ENCODE results near the gene CEP57L1.
"Not testable (repeated sequence)": the region's sequence is repeated elsewhere in the genome, so short reads cannot be mapped to it uniquely, and the experiment has no call there.

The CEP57L1 gene

DNA sequence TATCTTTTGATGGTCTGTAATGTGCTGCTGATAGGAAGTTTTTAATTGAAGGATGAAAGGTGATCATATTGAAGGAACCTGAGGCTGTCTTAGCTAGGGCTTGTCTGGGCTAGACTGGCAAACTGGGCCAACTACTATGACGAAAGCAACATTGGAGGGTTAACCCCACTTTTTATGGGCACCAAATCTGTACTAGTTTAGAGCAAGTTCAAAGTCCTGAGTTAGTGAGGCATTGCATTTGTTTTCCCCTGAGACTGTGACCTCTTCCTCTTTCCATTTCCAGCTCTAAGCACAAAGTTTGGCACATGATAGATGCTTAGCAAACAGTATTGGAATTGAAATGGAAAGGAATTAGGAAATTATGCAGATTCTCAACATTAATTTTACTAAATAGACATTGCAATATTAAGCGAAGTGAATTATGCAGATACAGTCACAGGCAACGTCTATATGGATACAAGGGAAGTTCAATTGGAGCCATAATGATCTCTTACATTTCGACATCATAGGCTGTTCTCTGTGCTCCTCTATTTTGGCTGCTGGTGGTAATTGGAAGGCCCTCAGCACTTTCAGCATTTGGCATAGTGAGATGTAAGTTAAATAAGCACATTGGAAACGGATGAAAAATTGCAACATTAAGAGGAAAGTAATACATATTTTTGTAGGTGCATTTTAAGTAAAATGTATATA lies 22.2 kb downstream of the CEP57L1 start:
- DNase-seq: peak; percentile 43

DNA sequence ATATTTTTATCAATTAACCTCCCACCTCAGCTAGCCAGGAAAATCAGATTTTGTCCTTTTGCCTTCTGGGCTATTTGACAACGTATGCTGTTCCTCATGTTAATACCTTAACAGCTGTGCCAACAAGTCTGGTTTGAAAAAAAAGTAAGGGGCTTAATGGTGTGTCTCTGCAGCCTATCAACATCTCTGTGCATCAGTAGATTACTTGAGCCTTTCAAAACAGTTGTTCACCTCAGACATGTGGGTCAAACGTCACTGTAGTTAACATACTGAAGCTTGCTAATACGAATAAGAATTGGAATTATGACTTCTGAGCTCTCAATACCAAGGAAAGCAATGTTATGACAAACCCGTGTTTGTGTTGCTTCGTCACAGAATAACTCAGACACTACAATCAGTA lies 23.0 kb downstream of the CEP57L1 start:
- no peak for DNase-seq

DNA sequence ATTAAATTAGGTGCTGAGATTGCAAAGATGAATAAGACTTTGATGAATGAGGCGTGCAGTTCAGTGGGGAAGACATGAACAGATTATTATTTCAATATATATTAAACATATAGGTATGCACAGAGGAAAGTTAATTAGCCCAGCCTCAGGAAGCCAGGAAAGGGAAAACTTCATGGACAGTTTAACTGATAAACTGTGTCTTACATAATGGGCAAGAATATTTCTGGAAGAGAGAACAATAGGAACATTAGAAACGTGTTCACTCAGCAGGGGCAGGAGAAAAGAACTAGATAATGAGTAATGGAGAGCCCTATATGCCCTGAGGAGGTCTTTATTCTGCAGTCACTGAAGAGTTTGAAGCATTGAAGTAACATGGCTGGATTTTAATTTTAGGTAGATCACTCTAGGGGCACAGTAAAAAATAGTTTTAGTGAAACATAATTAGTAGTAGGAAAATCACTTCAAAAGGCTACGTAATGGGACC lies 23.6 kb downstream of the CEP57L1 start:
- no peak for DNase-seq

DNA sequence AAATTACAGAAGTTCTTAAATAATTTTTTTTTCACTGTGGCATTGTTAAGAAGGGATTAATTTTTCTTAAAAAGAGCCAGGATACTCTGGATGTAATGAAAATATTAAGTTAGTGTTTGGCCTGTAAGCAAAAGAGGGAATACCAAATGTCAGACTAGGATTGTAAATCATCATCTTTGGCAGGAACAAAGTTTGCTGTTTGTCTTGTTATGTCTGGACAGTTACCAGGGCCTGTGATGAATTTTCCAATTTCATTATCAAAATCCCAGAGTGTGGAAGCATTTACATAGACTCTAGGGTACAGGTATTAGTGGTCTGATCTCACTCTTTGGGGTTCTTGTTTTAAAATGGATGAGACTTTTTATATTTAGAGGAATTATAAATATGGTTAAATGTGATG lies 26.1 kb downstream of the CEP57L1 start:
- no peak for DNase-seq

DNA sequence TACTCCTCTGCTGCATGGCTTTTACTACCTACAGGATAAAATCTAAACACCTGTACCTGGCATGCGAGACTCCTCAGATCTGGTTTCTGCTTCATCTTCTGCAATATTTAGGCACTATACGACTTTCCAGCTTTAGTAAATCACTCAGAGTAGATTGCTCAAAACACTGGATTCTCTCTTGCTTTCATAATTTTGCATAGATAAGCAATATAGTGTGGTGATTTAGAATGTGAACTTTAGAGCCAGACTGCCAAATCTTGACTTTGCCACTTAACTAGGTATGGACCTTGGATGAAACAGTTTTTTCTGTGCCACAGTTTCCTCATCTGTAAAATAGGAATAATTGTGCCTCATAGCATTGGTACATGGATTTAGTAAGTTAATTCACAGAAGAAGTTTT lies 28.9 kb downstream of the CEP57L1 start:
- DNase-seq: no peak

DNA sequence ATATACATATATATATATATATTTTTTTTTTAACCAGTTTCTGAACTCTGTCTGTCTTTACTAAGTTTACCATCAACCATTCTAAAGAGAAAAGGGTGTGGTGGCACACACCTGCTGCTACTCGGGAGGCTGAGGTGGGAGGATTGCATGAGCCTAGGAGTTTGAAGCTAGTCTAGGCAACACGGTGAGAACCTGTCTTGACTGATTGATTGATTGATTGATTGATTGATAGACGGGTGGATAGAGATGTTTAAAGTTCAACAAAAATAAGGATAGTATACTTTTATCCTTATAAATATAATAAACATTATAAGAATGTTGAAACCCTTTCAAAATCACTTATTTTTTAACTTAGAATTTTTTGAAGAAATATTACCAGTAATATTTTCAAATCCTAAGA lies 30.2 kb downstream of the CEP57L1 start:
- no peak for DNase-seq

DNA sequence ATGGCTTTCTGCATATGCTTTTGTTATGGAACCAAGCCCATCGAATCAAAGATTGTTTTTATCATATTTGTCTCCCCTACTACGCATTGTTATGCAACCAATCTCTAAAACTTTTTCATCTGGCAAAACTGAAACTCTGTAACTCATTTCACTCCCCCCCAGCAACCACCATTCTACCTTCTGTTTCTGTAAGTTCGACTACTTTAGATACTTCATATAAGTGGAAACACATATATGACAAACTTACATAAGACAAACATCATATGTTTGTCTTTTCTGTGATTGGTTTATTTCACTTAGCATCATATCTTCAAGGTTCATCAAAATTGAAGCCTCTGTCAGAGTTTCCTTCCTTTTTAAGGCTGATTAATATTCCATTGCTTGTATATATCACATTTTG lies 34.8 kb downstream of the CEP57L1 start:
- DNase-seq: no peak

DNA sequence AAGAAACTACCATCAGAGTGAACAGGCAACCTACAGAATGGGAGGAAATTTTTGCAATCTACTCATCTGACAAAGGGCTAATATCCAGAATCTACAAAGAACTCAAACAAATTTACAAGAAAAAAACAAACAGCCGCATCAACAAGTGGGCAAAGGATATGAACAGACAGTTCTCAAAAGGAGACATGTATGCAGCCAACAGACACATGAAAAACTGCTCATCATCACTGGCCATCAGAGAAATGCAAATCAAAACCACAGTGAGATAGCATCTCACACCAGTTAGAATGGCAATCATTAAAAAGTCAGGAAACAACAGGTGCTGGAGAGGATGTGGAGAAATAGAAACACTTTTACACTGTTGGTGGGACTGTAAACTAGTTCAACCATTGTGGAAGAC lies 40.3 kb downstream of the CEP57L1 start:
- DNase-seq: not testable (repeated sequence)

DNA sequence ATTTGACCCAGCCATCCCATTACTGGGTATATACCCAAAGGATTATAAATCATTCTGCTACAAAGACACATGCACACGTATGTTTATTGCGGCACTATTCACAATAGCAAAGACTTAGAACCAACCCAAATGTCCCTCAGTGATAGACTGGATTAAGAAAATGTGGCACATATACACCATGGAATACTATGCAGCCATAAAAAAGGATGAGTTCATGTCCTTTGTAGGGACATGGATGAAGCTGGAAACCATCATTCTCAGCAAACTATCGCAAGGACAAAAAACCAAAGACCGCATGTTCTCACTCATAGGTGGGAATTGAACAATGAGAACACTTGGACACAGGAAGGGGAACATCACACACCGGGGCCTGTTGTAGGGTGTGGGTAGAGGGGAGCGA lies 40.7 kb downstream of the CEP57L1 start:
- DNase-seq: not testable (repeated sequence)

DNA sequence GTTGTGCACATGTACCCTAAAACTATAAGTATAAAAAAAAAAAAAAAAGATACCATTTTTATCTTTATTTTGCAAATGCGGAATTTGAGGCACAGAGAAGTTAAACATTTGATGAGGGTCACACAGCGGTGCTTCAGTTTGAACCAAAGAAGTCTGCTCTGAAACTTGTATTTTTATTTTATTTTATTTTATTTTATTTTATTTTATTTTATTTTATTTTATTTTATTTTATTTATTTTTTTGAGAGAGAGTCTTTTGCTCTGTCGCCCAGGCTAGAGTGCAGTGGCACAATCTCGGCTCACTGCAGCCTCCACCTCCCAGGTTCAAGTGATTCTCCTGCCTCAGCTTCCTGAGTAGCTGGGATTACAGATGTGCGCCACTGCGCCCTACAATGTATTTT lies 41.2 kb downstream of the CEP57L1 start:
- not testable (repeated sequence) for DNase-seq

DNA sequence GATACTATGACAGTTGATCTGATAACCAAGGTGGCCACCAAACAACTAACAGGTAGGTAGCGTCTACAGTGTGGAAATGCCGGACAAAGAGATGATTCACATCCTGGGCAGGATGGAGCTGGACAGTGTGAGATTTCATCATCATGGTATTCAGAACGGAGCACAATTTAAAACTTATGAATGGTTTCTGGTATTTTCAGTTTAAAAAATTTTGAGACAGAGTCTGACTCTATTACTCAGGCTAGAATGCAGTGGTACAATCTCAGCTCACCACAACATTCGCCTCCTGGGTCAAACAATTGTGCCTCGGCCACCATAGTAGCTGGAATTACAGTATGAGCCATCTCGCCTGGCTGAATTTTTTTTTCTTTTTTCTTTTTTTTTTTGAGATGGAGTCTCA lies 43.8 kb downstream of the CEP57L1 start:
- no peak for DNase-seq

DNA sequence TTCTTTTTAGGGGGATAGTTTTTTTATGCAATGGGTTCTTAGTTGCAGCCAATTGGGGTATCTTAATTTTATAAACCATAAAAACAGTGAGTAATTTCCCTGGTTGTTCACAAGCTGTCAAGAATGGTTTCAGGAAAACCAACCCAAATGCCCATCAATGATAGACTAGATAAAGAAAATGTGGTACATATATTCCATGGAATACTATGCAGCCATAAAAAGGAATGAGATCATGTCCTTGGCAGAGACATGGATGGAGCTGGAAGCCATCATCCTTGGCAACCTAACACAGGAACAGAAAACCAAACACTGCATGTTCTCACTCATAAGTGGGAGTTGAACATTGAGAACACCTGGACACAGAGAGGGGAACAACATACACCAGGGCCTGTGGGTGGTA lies 46.8 kb downstream of the CEP57L1 start:
- DNase-seq: not testable (repeated sequence)

DNA sequence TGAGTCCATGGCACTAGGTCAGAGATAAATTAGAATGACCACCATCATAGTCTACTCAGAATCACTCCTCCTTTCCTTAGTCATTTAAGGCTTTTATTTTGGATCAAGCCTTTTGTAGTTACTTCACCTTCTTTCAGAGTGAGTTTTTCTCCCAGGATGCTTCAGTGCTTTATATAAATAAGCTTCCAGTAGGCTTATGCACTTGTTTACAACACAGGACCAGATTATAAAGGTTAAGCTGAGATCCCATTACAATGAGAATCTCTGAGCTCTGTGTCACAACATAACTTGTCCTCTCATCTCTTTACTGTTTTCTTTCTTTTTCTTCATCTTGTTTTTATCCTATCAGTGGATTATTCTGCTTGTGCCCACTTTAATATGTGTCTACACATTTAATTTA lies 47.9 kb downstream of the CEP57L1 start:
- no peak for DNase-seq

DNA sequence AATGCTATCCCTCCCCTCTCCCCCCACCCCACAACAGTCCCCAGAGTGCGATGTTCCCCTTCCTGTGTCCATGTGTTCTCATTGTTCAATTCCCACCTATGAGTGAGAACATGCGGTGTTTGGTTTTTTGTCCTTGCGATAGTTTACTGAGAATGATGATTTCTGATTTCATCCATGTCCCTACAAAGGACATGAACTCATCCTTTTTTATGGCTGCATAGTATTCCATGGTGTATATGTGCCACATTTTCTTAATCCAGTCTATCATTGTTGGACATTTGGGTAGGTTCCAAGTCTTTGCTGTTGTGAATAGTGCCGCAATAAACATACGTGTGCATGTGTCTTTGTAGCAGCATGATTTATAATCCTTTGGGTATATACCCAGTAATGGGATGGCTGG lies 52.9 kb downstream of the CEP57L1 start:
- DNase-seq: not testable (repeated sequence)

DNA sequence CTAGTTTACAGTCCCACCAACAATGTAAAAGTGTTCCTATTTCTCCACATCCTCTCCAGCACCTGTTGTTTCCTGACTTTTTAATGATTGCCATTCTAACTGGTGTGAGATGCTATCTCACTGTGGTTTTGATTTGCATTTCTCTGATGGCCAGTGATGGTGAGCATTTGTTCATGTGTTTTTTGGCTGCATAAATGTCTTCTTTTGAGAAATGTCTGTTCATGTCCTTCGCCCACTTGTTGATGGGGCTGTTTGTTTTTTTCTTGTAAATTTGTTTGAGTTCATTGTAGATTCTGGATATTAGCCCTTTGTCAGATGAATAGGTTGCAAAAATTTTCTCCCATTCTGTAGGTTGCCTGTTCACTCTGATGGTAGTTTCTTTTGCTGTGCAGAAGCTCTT lies 53.4 kb downstream of the CEP57L1 start:
- DNase-seq: not testable (repeated sequence)

DNA sequence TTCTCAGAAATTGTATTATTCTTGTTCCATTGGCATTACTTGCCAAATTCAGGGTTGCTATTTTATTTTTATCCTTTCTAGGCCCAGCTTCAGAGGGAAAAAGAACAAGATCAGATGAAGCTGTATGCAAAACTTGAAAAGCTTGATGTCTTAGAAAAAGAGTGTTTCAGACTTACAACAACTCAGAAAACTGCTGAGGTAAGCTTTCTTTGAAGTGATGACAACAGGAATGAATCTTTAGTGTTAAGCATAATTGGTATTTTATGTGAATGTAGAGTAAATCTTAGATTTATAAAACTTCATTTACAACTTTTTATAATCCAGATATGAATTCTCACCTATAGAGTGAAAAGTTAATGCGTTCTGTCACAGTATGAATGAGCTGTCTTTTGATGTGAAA lies 58.4 kb downstream of the CEP57L1 start:
- DNase-seq: no peak

DNA sequence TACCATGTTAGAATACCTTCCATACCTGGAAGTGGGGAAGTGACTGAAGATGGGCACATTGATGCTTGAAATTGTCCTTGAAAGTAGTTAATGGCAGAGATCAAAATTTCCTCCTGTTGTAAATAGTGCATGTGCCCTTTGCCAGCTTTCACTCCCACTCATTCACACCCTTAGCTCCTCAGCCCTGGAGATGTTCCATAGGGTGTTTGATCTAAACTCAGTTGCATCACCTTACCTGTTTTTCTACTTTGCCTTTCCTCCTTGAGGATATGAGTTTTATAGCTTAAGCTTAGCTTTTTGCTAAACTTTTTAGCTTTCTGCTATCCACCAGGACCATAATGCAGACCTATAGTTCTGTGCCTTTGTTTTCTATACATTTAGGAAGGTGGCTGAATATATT lies 69.0 kb downstream of the CEP57L1 start:
- DNase-seq: no peak

DNA sequence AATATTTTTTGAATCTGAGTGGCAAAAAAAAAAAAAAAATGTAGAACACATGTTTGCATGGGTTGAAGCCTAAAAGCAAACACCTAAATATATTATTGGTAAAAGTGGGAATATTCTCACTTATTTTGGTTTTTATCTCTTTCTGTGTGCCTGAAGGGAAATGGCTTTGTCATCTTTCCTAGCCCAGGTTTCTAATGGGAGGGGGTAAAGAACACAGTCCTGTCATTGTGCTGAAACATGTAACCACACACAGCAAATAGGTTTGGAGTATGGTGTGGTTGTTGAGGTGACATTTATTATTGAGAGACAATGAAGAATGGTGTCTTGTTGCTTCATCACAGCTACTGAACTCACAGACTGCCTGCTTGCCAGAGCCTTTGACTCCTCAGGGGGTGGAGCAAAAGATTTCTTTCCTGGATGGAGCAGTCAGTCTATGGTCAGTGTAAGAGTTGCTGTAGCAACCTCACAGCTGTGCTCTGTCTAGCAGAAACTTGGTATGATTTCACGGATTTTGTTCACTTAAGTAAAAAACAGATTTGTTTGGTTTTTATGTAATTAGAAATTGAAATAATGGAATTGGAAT lies 70.2 kb downstream of the CEP57L1 start:
- no peak for DNase-seq

DNA sequence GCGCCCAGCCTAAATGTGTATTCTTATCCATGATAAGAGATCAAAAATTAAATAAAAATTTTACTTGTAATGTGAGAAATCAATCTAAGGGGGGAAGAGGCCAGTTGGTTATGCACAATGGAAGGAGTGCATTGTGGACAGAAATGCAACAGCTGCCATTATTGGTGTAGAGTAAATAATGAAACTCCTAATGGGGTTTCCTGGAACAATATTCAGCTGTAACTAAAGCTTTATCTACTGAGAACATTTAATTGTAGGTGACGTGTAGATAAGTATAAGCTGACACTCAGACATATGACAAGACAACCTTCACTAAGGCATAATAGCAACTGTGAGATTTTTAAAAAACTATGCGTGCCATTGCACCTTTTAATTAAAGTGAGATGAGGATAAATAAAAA lies 71.4 kb downstream of the CEP57L1 start:
- no peak for DNase-seq

DNA sequence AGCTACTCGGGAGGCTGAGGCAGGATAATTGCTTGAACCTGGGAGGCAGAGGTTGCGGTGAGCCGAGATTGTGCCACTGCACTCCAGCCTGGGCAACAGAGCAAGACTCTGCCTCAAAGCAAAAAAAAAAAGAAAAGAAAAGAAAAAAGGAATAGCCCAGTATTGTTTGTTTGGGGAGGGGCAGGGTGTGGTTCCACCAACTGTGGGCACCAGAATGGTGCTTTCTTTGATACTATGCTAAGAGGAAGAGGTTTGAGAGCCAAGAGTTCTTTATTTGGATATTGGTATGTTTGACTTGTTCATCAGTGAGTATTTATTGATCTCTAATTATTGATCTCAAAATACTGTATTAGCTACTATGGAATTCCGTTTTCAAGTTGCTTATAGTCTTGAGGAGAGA lies 72.3 kb downstream of the CEP57L1 start:
- no peak for DNase-seq

DNA sequence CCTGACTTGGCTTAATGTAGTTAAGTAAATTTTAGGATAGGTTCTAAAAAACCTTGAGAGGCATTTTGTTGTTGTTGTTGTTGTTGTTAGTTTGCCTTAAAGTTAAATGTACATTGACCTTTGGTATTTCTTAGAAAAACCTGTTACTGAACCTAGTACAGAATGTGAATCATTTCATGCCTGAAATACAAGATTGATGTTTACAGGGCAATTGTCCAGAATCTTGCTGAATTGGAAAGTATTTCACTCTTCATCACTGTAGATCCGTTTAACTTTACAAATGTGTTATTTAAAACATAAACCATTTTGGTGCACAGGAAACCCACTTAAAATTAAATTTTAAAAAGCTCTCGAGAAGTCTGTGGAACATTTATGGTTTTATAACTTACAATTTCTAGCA lies 75.0 kb downstream of the CEP57L1 start:
- DNase-seq: no peak

DNA sequence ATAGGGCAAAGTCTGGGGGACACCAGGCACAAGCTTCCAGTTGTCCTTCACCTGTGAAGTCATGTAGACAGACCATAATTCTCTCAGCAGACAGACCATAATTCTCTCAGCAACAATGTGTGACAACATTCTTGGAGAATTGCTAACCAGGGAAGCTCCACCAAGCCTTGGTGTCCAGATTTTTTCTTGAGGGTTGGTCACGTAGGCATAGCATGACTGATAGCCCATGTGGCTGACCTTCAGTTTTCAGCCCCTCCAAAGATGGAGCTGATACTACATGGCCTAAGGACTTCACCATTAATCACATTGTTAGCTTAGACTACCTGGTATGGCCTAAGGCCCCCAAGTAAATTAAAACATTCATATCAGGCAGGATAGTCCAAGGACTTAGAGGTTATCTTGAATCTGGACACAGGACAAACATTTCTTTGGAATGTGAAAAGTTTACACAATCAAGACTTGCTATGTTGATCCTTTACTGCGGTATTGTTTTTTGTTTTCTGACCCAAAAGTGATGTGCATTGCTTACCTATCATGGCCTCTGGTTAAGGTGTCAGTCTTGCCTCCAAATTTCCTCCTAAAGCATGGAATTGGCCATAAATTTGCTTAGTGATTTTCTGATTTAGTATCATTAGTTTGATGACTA lies 76.9 kb downstream of the CEP57L1 start:
- no peak for DNase-seq

DNA sequence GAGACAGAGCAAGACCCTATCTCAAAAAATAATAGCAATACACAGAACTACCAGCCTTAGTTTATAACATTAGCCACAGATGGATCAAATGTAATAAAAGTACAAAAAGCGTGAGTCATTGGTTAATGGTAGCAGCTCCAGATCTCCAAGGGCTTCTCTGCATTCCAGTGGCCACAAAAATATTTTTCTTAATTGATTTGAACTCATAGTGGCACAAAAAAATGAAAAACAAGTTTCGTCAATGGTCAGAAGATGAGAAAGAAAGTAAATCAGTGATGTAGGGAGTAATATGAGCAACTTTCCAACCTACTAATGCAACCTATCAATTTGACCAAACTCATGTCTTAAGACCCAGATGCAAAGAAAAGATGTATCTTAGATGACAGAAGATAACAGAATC lies 79.6 kb downstream of the CEP57L1 start:
- DNase-seq: no peak

DNA sequence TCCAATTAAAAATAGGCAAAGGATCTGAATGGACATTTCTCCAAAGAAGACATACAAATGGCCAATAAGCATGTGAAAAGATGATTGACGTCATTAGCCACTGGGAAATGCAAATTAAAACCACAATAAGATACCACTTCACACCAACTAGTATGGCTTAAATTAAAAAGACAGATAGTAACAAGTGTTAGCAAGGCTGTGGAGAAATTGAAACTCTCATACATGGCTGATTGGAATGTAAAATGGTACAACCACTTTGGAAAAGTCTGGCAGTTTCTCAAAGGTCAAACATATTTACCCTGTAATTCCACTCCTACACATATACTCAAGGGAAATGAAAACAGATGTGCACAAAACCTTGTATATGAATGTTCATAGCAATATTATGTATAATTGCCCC lies 83.6 kb downstream of the CEP57L1 start:
- DNase-seq: no peak

DNA sequence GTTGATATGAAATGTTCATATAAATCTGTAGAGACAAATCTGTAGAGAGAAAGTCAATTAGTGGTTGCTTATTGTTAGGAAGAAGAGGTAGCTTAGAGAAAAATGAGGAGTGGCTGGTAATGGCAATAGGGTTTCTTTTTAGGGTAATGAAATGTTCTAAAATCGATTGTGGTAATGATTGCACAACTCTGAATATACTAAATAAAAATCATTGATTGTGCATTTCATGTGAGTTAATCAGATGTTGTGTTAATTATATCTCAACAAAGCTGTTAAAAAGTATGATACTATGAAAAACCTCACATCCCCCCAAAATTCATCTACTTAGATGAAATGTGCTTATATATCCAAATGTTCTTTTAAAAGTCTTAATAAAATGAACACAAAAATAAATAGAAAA lies 84.2 kb downstream of the CEP57L1 start:
- no peak for DNase-seq

Measured in inflammatory macrophage treated with lipopolysaccharide for 4 hours (primary cell).